Omental fat pad (tissue), 4 donors: ENCODE data around the gene KAT14. TPM values are rescaled to one million over a fixed set of nuclear protein-coding genes. Genes with fewer than 3 reads are reported as not detected.

ENCODE experiments used
- ATAC-seq: fragments of 150-250 bp; one replicate; pipeline ENCODE4 v1.9.1; 2016; ENCODE audit warnings: mild to moderate bottlenecking, moderate library complexity; ENCODE audit not compliant: low FRiP score
- DNase-seq: peaks from one replicate; pipeline ENCODE4 v3.0.0-alpha.2; 2019; ENCODE audit warnings: low spot score
- CTCF ChIP-seq, 3 donors: fragments of 450-650 bp; IDR thresholded peaks; one replicate each; pipeline ENCODE4 v1.5.1; 2016 to 2017; ENCODE audit warnings: antibody characterized with exemption in 3 of 3, mild to moderate bottlenecking in 3 of 3, moderate library complexity in 2 of 3
- total RNA-seq, 4 donors: library from RNA; depleted of rRNA; stranded (reverse); fragments of >200 nt; gene quantifications; one replicate each; pipeline ENCODE4 v1.1.0, GENCODE V29; 2016

Gene KAT14
- total RNA-seq, 4 donors from 2014 or later = 5.5 to 11.9 (median 9.4) TPM

DNA sequence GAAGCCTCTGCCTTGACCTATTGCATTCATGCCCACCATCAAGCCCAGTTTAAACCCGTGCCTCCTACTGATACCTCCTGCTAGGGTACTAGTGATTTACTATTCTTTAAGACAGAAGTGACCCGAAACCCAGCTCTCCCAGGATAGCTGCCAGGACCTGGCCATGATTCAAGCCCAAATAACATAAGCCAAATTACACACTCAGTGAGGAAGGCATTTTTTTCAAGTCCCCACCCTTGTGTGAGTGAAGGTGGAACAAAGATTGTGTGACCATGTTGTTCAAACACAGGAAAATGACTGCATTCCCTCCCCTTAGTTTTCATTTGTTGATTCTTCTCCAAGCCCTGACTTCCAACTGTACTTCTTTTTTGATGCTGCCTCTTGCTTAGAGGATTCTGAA lies 3.7 kb upstream of the KAT14 start:
- no peak for TF ChIP-seq CTCF (IDR thresholded peaks at IDR 0.05)
- ATAC-seq (no peak), DNase-seq (no peak)

DNA sequence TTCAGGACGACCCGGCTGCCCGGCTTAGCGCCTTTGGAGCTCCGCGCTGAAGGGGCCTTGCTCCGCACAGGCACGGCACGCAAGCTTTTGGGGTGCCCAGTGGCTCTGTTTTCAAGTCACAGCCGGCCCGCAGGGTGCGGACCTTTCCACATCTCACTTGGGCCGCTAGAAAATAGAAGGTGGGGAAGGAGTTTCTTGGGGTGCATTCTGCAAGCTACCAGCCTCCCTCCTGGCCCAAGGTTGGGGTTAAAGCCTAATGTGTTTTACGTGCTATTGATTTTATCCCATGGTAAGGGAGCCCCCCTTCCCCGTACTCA lies 561 bp downstream of the KAT14 start:
- peak; percentile 29 for ATAC-seq
- no peak for DNase-seq
- no peak for TF ChIP-seq CTCF (IDR thresholded peaks at IDR 0.05)

DNA sequence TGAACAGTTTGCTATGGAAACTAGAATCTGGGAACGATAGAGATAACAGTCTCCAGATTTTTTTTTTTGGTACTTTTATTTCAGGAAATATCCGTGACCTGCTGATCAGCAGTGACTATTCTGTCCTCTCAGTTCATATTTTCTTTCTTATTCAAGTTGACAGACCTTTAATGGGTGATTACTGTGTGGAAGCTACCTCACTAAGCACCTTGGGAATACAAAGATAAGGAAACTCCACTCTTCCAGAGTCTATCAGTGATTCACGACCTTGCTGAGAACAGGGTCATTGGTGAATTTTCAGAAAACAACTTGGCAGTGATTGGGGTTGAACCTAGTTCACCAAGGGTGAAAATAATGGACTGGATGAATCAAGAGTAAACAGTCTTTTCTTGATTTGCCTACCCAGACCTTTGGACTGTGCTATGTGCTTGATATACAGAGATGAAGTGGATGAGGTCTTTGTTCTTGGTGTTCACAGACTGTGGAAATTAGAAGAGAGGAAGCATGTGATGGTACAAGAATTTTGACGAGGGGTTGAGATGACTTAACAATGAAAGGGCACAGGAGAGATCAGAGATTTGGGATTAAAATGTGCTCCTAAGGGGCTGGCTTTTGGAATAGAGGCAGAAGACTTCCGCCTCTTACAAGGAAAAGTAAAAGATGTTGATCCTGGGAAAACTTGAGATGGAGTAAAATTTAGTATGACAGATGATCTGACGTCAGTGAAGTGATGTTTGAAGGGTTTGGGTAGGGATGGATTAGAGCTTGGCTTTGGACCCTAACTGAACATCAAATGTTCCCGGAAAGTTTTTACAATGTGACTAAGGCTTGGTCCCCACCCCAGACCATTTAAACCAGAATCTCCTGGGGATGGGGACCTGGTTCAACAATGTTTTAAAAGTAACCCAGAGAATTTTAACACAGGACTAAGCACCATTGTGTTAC lies 1.2 kb downstream of the KAT14 start:
- no peak for TF ChIP-seq CTCF (IDR thresholded peaks at IDR 0.05)
- DNase-seq = no peak
- ATAC-seq = no peak

DNA sequence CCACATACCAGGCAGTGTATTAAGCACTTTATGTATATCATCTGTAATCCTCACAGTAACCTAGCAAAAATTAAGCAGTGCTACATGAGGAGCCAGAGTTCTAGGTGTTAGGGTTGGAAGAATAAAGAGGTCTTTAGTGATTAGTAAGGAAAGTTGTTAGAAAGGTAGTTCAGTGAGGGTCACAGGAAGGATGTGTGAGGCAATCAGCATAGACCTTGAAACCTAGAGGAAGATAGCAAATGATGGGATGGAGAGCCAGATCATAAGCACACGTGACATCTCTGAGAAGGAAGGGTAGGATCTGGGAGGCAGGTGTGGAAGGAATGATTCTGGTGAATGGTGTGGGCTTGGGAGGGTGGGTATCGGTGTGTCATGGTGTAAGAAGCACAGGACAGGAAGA lies 2.2 kb downstream of the KAT14 start:
- ATAC-seq (no peak), DNase-seq (no peak)
- TF ChIP-seq CTCF (IDR thresholded peaks at IDR 0.05) = no peak

DNA sequence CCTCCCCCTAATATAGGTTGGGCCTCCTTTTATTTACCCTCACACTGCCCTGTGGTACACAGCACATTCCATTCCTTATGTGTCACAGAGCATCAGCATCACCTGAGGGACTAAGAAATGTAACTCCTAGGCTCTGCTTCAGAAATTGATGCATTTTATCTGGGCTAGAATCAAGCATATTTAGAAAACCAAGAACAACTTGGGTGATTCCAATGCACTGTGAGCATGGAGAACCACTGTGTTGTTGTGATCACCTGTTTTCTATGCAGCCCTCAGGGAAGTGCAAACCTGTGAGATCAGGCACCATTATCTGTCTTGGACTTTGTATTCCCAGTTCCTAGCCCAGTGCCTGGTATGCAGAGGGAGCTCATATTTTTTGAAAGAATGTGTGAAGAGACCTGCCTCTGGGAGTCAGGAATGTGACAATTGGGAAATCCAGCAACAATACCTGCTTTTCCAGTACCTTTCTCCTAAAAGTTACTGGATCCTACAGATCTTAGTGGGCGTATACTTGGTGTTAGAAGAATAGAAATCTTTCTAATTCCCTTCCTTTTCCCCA lies 7.0 kb downstream of the KAT14 start:
- DNase-seq = no peak
- TF ChIP-seq CTCF (IDR thresholded peaks at IDR 0.05) = no peak
- ATAC-seq = no peak

- DNase-seq (no peak), ATAC-seq (no peak)
- no peak for TF ChIP-seq CTCF (IDR thresholded peaks at IDR 0.05)
Measured at GRCh38 chr20:18154342-18154741, 16.7 kb downstream of the KAT14 start.

- DNase-seq (no peak), ATAC-seq (no peak)
- no peak for TF ChIP-seq CTCF (IDR thresholded peaks at IDR 0.05)
Measured at GRCh38 chr20:18156045-18156444, 18.4 kb downstream of the KAT14 start.
